GM21528 (cell line): Measurements from ENCODE around the gene TMCO5A.

Experiments
- ATAC-seq: cut with Tn5 transposase; IDR thresholded peaks from one replicate; pipeline ENCODE4 v1.9.1; 2021; ENCODE audit warnings: mild to moderate bottlenecking, moderate library complexity; ENCODE audit not compliant: unreplicated experiment, low FRiP score

The TMCO5A gene

GRCh38 chr15:37934340-37934739 is at the start of gene TMCO5A:
TMCO5A (plus strand) TSS chr15:37934640; CDS start chr15:37936324, 1,684 bp downstream.
- ATAC-seq: no peak

- ATAC-seq: no peak
Measured at GRCh38 chr15:37885651-37886050, 48.8 kb upstream of the TMCO5A start.

- ATAC-seq: no peak
Measured at GRCh38 chr15:37888356-37888755, 46.1 kb upstream of the TMCO5A start.

- no peak for ATAC-seq
Measured at GRCh38 chr15:37891766-37892368, 42.6 kb upstream of the TMCO5A start.

GRCh38 chr15:37893309-37893708 is 41.1 kb upstream of the TMCO5A start:
- ATAC-seq: no peak

GRCh38 chr15:37898362-37898761 is 36.1 kb upstream of the TMCO5A start:
- no peak for ATAC-seq

- ATAC-seq: no peak
Measured at GRCh38 chr15:37900326-37901221, 33.9 kb upstream of the TMCO5A start.

GRCh38 chr15:37902126-37902525 is 32.3 kb upstream of the TMCO5A start:
- ATAC-seq: no peak

- no peak for ATAC-seq
Measured at GRCh38 chr15:37903919-37904625, 30.4 kb upstream of the TMCO5A start.

- no peak for ATAC-seq
Measured at GRCh38 chr15:37907136-37907535, 27.3 kb upstream of the TMCO5A start.

GRCh38 chr15:37921527-37922385 is 12.7 kb upstream of the TMCO5A start:
- no peak for ATAC-seq

GRCh38 chr15:37926136-37926535 is 8.3 kb upstream of the TMCO5A start:
- no peak for ATAC-seq

GRCh38 chr15:37929238-37929637 is 5.2 kb upstream of the TMCO5A start:
- ATAC-seq: no peak

- no peak for ATAC-seq
Measured at GRCh38 chr15:37931321-37931720, 3.1 kb upstream of the TMCO5A start.

GRCh38 chr15:37931868-37932267 is 2.6 kb upstream of the TMCO5A start:
- no peak for ATAC-seq

- ATAC-seq: no peak
Measured at GRCh38 chr15:37932549-37932948, 1.9 kb upstream of the TMCO5A start.

- ATAC-seq: no peak
Measured at GRCh38 chr15:37933666-37934065, 774 bp upstream of the TMCO5A start.

- ATAC-seq: no peak
Measured at GRCh38 chr15:37940876-37941275, 6.4 kb downstream of the TMCO5A start.

GRCh38 chr15:37941779-37942178 is 7.3 kb downstream of the TMCO5A start:
- no peak for ATAC-seq

- ATAC-seq: no peak
Measured at GRCh38 chr15:37951999-37952398, 17.6 kb downstream of the TMCO5A start.
